Spleen (tissue), 11 donors: ENCODE measurements around the gene UQCRQ. TPM values are rescaled to one million over a fixed set of nuclear protein-coding genes. Genes with fewer than 3 reads are reported as not detected.

Experiments
- DNase-seq: peaks from one replicate; pipeline ENCODE4 v3.0.0-alpha.2; 2020
- H3K27ac ChIP-seq, 8 donors: fragments of 200-600 bp; sonication (generic) in 7 of 8; 1 replicate in 4 of 8; 2 replicates in 4 of 8; pipeline versions ENCODE4 v1.5.0 to v1.8.0; 2016 to 2021; ENCODE audit warnings: inconsistent platforms in 4 of 8, mild to moderate bottlenecking in 4 of 8, moderate library complexity in 1 of 8
- H3K27me3 ChIP-seq, 7 donors: fragments of 200-600 bp; sonication (generic) in 6 of 7; replicated peaks in 1 of 7; 1 replicate in 4 of 7; 2 replicates in 3 of 7; pipeline versions ENCODE4 v1.5.0 to v1.8.0; 2016 to 2021; ENCODE audit warnings: inconsistent platforms in 3 of 7, mild to moderate bottlenecking in 1 of 7
- H3K36me3 ChIP-seq, 6 donors: fragments of 200-600 bp; sonication (generic) in 5 of 6; 1 replicate in 4 of 6; 2 replicates in 2 of 6; pipeline versions ENCODE4 v1.5.0 to v1.8.0; 2016 to 2021; ENCODE audit warnings: inconsistent platforms in 2 of 6
- H3K4me1 ChIP-seq, 6 donors: fragments of 200-600 bp; sonication (generic) in 5 of 6; 1 replicate in 3 of 6; 2 replicates in 3 of 6; pipeline versions ENCODE4 v1.5.0 to v1.8.0; 2016 to 2021; ENCODE audit warnings: inconsistent platforms in 3 of 6
- H3K4me3 ChIP-seq, 8 donors: fragments of 200-600 bp; sonication (generic) in 7 of 8; 1 replicate in 4 of 8; 2 replicates in 4 of 8; pipeline versions ENCODE4 v1.5.0 to v1.8.0; 2016 to 2021; ENCODE audit warnings: inconsistent platforms in 4 of 8, mild to moderate bottlenecking in 4 of 8, moderate library complexity in 2 of 8
- H3K9me3 ChIP-seq, 8 donors: fragments of 200-600 bp; sonication (generic) in 7 of 8; 1 replicate in 4 of 8; 2 replicates in 4 of 8; pipeline versions ENCODE4 v1.5.0 to v1.8.0; 2016 to 2021; ENCODE audit warnings: inconsistent platforms in 4 of 8
- CTCF ChIP-seq, 11 experiments: fragments of 200-600 bp in 7 of 11; fragments of 450-650 bp in 4 of 11; sonication (generic) in 4 of 11; IDR thresholded peaks in 8 of 11; conservative IDR thresholded peaks in 3 of 11; 1 replicate in 7 of 11; 2 replicates in 4 of 11; pipeline versions ENCODE4 v1.4.0 to v1.8.0; 2016 to 2021; ENCODE audit warnings: antibody characterized with exemption in 11 of 11, inconsistent platforms in 4 of 11, mild to moderate bottlenecking in 1 of 11
- POLR2A ChIP-seq, 3 donors: fragments of 450-650 bp; IDR thresholded peaks; one replicate each; pipeline ENCODE4 v1.5.1; 2017; ENCODE audit warnings: antibody characterized with exemption in 3 of 3, mild to moderate bottlenecking in 1 of 3
- POLR2AphosphoS5 ChIP-seq, 3 donors: sonication (generic); formaldehyde crosslinking; IDR thresholded peaks; one replicate each; pipeline ENCODE4 v1.5.1; 2017; ENCODE audit warnings: antibody characterized with exemption in 3 of 3
- WGBS, 5 donors: extraction: QIAGEN DNeasy Blood & Tissue Kit in 3 of 5; methylation state at CpG; one replicate each; pipeline versions ENCODE4 v1.1.5 to v1.1.7; 2013 to 2018; 5-methylcytosine and 5-hydroxymethylcytosine counted together
- intact Hi-C: fragments of 100-400 bp; cut with DNase I; formaldehyde crosslinking; loops from one replicate; pipeline ENCODE4 v1.15.0; 2023; ENCODE audit warnings: low total_unique reads
- polyA plus RNA-seq, 3 donors: library from polyadenylated mRNA; stranded (reverse); fragments of 200-250 nt; gene quantifications; one replicate each; pipeline ENCODE4 v1.2.1, GENCODE V29; 2013
- total RNA-seq, 7 donors: library from RNA; depleted of rRNA in 3 of 7; stranded (reverse); fragments of >200 nt in 3 of 7; fragmentation: NEBNext Ultra II Directional in 4 of 7; extraction: Animal tissue kit (Norgen Biotek cat#: 25700) in 4 of 7; gene quantifications; one replicate each; pipeline versions ENCODE4 v1.1.0 to v1.2.1, GENCODE V29; 2016 to 2021
- donor health status: healthy with polysubstance abuse.
- donor health status: DM: no; HTN: no; CAD: no; lungs with moderate emphysema.
- donor health status: DM: no; HTN: no; CAD: no.
- donor health status: Bipolar disorder and iron deficiency.
- donor health status: healthy.
- donor health status: DM: no; HTN: no; CAD: no.
- donor health status: DM: yes; HTN: yes; CAD: no.

UQCRQ gene
- total and polyA plus RNA-seq, 10 donors, result 59.6 to 266 (median 164) TPM

GRCh38 chr5:132820162-132820754, 46.2 kb upstream of the UQCRQ start:
- intact Hi-C loops, result no loop called here
- DNase-seq, result peak; percentile 95

GRCh38 chr5:132821350-132821749, 45.1 kb upstream of the UQCRQ start:
- Histone ChIP-seq H3K4me1 (peaks cover 0 to 41% (median 30%) of the 10 kb centered on the region in 6 donors), H3K36me3 (no peaks in the 10 kb centered on the region), H3K27me3 (peaks cover 0 to 74% (median 39%) of the 10 kb centered on the region in 7 donors), H3K27ac (no peak overlapping the region), H3K4me3 (no peak overlapping the region), H3K9me3 (no peaks in the 10 kb centered on the region)
- TF ChIP-seq POLR2A (IDR thresholded peaks at IDR 0.05) (no peak), POLR2AphosphoS5 (IDR thresholded peaks at IDR 0.05) (no peak), CTCF (IDR thresholded peaks at IDR 0.05 in 8 of 11, conservative IDR thresholded peaks at IDR 0.05 in 3 of 11) (no peak)
- 76 to 96% (median 89%) methylated on average over 3 of the region's 3 CpGs for WGBS, 5 donors
- DNase-seq, result no peak
- intact Hi-C loops, result no loop called here

More at GRCh38 chr5:132820162-132820754, 46.2 kb upstream of the UQCRQ start:
- TF ChIP-seq CTCF (IDR thresholded peaks at IDR 0.05 in 8 of 11, conservative IDR thresholded peaks at IDR 0.05 in 3 of 11) (peak; percentile 71 to 93 (median 90)), POLR2AphosphoS5 (IDR thresholded peaks at IDR 0.05) (peak in 2 of 3 donors; percentile 15 to 22), POLR2A (IDR thresholded peaks at IDR 0.05) (no peak)
- Histone ChIP-seq H3K9me3 (no peaks in the 10 kb centered on the region), H3K27ac (no peak overlapping the region), H3K36me3 (no peaks in the 10 kb centered on the region), H3K27me3 (peaks cover 0 to 63% (median 29%) of the 10 kb centered on the region in 7 donors), H3K4me1 (peaks cover 0 to 30% (median 19%) of the 10 kb centered on the region in 6 donors), H3K4me3 (peak overlapping the region in 2 of 8 donors; percentile 20 to 22)
- WGBS, 5 donors, result 23 to 32% (median 24%) methylated on average over 15 of the region's 15 CpGs

- intact Hi-C loops, result no loop called here
- Histone ChIP-seq H3K36me3 (no peaks in the 10 kb centered on the region), H3K27me3 (peaks cover 0 to 79% (median 40%) of the 10 kb centered on the region in 7 donors), H3K4me1 (peaks cover 0 to 43% (median 32%) of the 10 kb centered on the region in 6 donors), H3K27ac (no peak overlapping the region), H3K9me3 (no peaks in the 10 kb centered on the region), H3K4me3 (no peak overlapping the region)
- 93 to 100% (median 96%) methylated on average over 1 of the region's 1 CpG for WGBS, 5 donors
- DNase-seq, result no peak
- TF ChIP-seq POLR2AphosphoS5 (IDR thresholded peaks at IDR 0.05) (no peak), POLR2A (IDR thresholded peaks at IDR 0.05) (no peak), CTCF (IDR thresholded peaks at IDR 0.05 in 8 of 11, conservative IDR thresholded peaks at IDR 0.05 in 3 of 11) (no peak)
Observed at GRCh38 chr5:132821791-132822190, 44.7 kb upstream of the UQCRQ start.

- H3K4me3 ChIP-seq, result peak overlapping the region in 6 of 8 donors; percentile 7 to 53 (median 16)
- intact Hi-C loops, result no loop called here
Observed at GRCh38 chr5:132822650-132823480, 43.6 kb upstream of the UQCRQ start.

More at GRCh38 chr5:132822650-132823480, 43.6 kb upstream of the UQCRQ start:
- 17 to 33% (median 26%) methylated on average over 40 to 68 of the region's 68 CpGs for WGBS, 5 donors
- Histone ChIP-seq H3K9me3 (no peaks in the 10 kb centered on the region), H3K36me3 (no peaks in the 10 kb centered on the region), H3K4me1 (peaks cover 0 to 43% (median 32%) of the 10 kb centered on the region in 6 donors), H3K27me3 (peaks cover 0 to 89% (median 44%) of the 10 kb centered on the region in 7 donors), H3K27ac (no peak overlapping the region)
- TF ChIP-seq POLR2A (IDR thresholded peaks at IDR 0.05) (no peak), POLR2AphosphoS5 (IDR thresholded peaks at IDR 0.05) (peak in 2 of 3 donors; percentile 27 to 28)
- DNase-seq, result no peak
